ENCODE measurements around the gene UTY. TPM values are rescaled to one million over a fixed set of nuclear protein-coding genes. Genes with fewer than 3 reads are reported as not detected.

Gene UTY
- total RNA-seq, 3 donors from 2014 or later, result 53.3 TPM; not detected in 2

DNA sequence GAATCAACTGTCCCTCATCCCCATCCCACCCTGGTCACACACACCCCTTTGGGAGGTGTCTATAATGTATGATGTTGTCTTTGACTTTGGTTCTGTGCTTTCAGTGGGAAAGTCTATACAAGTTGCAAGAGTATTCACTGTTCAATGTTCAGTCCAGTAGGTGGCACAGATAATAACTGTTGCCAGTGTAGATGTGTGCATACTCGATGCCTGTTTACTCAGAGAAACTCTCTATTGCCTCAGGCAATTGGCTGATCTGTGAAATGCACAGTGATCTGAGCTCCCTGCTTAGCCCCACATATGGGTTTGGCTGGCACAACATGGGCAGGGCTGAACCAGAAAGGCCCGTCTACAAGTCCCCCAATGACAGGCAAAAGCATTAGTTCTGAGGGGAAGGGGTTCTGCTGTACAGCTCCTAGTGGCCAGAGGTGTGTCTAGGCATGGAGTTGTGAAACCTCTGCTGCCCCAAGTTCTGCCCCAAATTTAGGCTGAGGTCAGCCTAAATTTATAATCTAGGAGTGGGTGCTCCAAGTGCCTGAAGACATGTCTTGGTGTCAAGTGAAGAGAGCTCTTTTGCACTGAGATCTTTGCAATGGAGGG, 252.4 kb downstream of the UTY start:
- intact Hi-C loops (cut with DNase I; ENCODE audit: low total_unique reads), result no loop called here
- TF ChIP-seq, protein P1, sequence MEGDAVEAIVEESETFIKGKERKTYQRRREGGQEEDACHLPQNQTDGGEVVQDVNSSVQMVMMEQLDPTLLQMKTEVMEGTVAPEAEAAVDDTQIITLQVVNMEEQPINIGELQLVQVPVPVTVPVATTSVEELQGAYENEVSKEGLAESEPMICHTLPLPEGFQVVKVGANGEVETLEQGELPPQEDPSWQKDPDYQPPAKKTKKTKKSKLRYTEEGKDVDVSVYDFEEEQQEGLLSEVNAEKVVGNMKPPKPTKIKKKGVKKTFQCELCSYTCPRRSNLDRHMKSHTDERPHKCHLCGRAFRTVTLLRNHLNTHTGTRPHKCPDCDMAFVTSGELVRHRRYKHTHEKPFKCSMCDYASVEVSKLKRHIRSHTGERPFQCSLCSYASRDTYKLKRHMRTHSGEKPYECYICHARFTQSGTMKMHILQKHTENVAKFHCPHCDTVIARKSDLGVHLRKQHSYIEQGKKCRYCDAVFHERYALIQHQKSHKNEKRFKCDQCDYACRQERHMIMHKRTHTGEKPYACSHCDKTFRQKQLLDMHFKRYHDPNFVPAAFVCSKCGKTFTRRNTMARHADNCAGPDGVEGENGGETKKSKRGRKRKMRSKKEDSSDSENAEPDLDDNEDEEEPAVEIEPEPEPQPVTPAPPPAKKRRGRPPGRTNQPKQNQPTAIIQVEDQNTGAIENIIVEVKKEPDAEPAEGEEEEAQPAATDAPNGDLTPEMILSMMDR (IDR thresholded peaks at IDR 0.05), result no peak
- TF ChIP-seq POLR2AphosphoS5 (IDR thresholded peaks at IDR 0.05) (no peak), POLR2A (IDR thresholded peaks at IDR 0.05) (no peak)
- no peaks in the 10 kb centered on the region for H3K27me3 ChIP-seq
- no peaks in the 10 kb centered on the region for H3K9me3 ChIP-seq
- no peak overlapping the region for H3K27ac ChIP-seq
- no peak overlapping the region for H3K4me3 ChIP-seq
- no peak for DNase-seq (ENCODE audit: low spot score in 2 of 2)
- no peaks in the 10 kb centered on the region for H3K4me1 ChIP-seq
- no peaks in the 10 kb centered on the region for H3K36me3 ChIP-seq

DNA sequence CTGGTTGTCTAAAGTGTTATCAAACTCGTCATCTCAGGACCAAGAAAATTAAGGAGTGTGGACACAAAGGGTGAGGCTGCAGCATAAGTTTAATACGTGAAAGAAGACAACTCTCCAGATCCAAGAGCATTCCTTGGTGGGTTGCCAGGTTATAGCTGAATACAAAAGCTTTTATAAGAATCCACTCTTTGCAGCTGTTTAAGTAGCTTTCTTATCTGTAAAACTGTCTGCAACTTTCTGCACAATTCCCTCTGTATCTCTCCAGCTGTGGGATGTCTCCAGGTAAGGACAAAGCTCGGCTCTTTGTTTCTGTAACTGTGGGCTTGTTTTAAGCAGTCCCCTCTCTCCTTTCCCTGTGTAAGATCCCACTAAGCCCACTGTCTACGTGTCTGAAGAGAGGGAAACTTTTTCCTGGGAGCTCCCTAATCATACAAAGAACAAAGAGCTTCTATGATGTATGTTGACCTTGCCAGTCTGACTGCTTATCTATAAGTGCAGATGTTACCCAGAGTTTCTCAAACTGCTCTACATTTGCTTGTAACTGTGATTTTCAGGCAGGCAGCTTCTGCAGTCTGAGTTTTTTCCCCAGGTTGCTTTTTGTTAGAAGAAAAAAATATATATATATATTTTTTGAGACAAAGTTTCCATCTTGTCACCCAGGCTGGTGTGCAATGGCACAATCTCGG, 268.7 kb downstream of the UTY start:
- Histone ChIP-seq H3K4me3 (no peak overlapping the region), H3K9me3 (no peaks in the 10 kb centered on the region), H3K36me3 (no peaks in the 10 kb centered on the region), H3K27me3 (no peaks in the 10 kb centered on the region), H3K4me1 (no peaks in the 10 kb centered on the region), H3K27ac (no peak overlapping the region)
- DNase-seq (ENCODE audit: low spot score in 2 of 2), result no peak
- TF ChIP-seq POLR2AphosphoS5 (IDR thresholded peaks at IDR 0.05), result no peak
- TF ChIP-seq, protein P1 (IDR thresholded peaks at IDR 0.05), result no peak
- TF ChIP-seq POLR2A (IDR thresholded peaks at IDR 0.05), result no peak
- intact Hi-C loops (cut with DNase I; ENCODE audit: low total_unique reads), result no loop called here

DNA sequence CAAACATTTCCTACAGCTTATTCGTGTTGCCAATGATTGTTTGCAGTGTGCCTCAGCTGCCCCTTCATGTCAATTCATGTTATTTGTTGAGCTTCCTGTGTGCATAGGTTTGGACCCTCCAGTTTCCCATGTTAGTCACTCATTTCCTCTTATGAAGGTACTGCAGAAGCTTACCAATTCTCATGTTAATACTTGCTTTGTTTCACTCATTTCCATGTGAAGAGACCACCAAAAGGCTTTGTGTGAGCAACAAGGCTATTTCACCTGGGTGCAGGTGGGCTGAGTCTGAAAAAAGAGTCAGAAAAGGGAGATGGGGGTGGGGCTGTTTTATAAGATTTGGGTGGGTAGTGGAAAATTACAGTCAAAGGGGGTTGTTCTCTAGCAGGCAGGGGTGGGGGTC, 274.6 kb downstream of the UTY start:
- no peak overlapping the region for H3K4me3 ChIP-seq
- intact Hi-C loops (cut with DNase I; ENCODE audit: low total_unique reads), result no loop called here
- DNase-seq (ENCODE audit: low spot score in 2 of 2), result no peak

More for the DNA sequence above, 274.6 kb downstream of the UTY start:
- no peaks in the 10 kb centered on the region for H3K27me3 ChIP-seq
- no peaks in the 10 kb centered on the region for H3K9me3 ChIP-seq
- no peak for TF ChIP-seq POLR2AphosphoS5 (IDR thresholded peaks at IDR 0.05)
- TF ChIP-seq POLR2A (IDR thresholded peaks at IDR 0.05), result no peak
- TF ChIP-seq, protein P1 (IDR thresholded peaks at IDR 0.05), result no peak
- H3K36me3 ChIP-seq, result no peaks in the 10 kb centered on the region
- H3K27ac ChIP-seq, result no peak overlapping the region
- H3K4me1 ChIP-seq, result no peaks in the 10 kb centered on the region

Other genes starting within 250 kb of the UTY start
- gene TMSB4Y, start 223.9 kb upstream of the UTY start, total RNA-seq, result 1 to 10 TPM in 1 of 3 donors, not detected in 2; 2.6 TPM

Data from breast epithelium (tissue), 4 donors.